OCI-LY1 (cell line): Measurements from ENCODE around the gene CTBP2.

Experiments
- H2AFZ ChIP-seq: fragments of 200-600 bp; sonication (generic), shearing (Covaris generic); 2 replicates; pipeline ENCODE4 v1.6.0; 2014; ENCODE audit warnings: antibody characterized with exemption, mild to moderate bottlenecking, low read length
- H3F3A ChIP-seq: fragments of 200-600 bp; sonication (generic), shearing (Covaris generic); 2 replicates; pipeline ENCODE4 v1.6.0; 2014; ENCODE audit warnings: mild to moderate bottlenecking, antibody characterized with exemption, low read length, moderate library complexity; ENCODE audit not compliant: insufficient read depth
- H3K27ac ChIP-seq: fragments of 200-600 bp; sonication (generic); 2 replicates; pipeline ENCODE4 v1.5.1; 2014; ENCODE audit warnings: low read length, mixed run types, mild to moderate bottlenecking, low read depth; ENCODE audit not compliant: poor library complexity, severe bottlenecking
- H3K27me3 ChIP-seq: fragments of 200-600 bp; sonication (generic); 2 replicates; pipeline ENCODE4 v1.6.0; 2014; ENCODE audit warnings: antibody characterized with exemption, mild to moderate bottlenecking, low read length, moderate library complexity; ENCODE audit not compliant: insufficient read depth
- H3K36me3 ChIP-seq: fragments of 200-600 bp; sonication (generic); 2 replicates; pipeline ENCODE4 v1.6.1; 2014; ENCODE audit warnings: mild to moderate bottlenecking, antibody characterized with exemption, low read length, moderate library complexity, mixed read lengths; ENCODE audit not compliant: insufficient read depth
- H3K4me1 ChIP-seq: fragments of 200-600 bp; sonication (generic); 2 replicates; pipeline ENCODE4 v1.5.1; 2014; ENCODE audit warnings: mild to moderate bottlenecking, low read length, moderate library complexity; ENCODE audit not compliant: insufficient read depth, severe bottlenecking
- H3K4me2 ChIP-seq: fragments of 200-600 bp; sonication (generic), shearing (Covaris generic); 2 replicates; pipeline ENCODE4 v1.6.1; 2014; ENCODE audit warnings: low read length
- H3K4me3 ChIP-seq: fragments of 200-600 bp; sonication (generic); 2 replicates; pipeline ENCODE4 v1.5.1; 2014; ENCODE audit warnings: low read length, low read depth, mild to moderate bottlenecking, mixed read lengths; ENCODE audit not compliant: poor library complexity, severe bottlenecking
- H3K79me2 ChIP-seq: fragments of 200-600 bp; shearing (Covaris generic); 2 replicates; pipeline ENCODE4 v1.6.1; 2016; ENCODE audit warnings: mixed run types, low read length, mixed read lengths; ENCODE audit not compliant: insufficient read depth
- H3K9ac ChIP-seq: fragments of 200-600 bp; sonication (generic), shearing (Covaris generic); 2 replicates; pipeline ENCODE4 v1.6.1; 2014; ENCODE audit warnings: mild to moderate bottlenecking, low read length, mixed read lengths
- H3K9me2 ChIP-seq: fragments of 200-600 bp; sonication (generic), shearing (Covaris generic); 2 replicates; pipeline ENCODE4 v1.6.1; 2014; ENCODE audit warnings: low read depth, mild to moderate bottlenecking, low read length, mixed read lengths
- H3K9me3 ChIP-seq: fragments of 200-600 bp; shearing (Covaris generic); 2 replicates; pipeline ENCODE4 v1.6.1; 2014; ENCODE audit warnings: low read length, mixed read lengths
- H4K20me1 ChIP-seq: fragments of 200-600 bp; sonication (generic), shearing (Covaris generic); 2 replicates; pipeline ENCODE4 v1.6.0; 2016; ENCODE audit warnings: mild to moderate bottlenecking, low read length; ENCODE audit not compliant: insufficient read depth
- EZH2 ChIP-seq: fragments of 200-600 bp; sonication (generic), shearing (Covaris generic); IDR thresholded peaks from 2 replicates; pipeline ENCODE4 v1.8.0; 2017; ENCODE audit warnings: borderline replicate concordance, mixed run types, mild to moderate bottlenecking, antibody characterized with exemption, low read length, moderate library complexity, mixed read lengths
- TF ChIP-seq, protein P1 (sequence below): fragments of 200-600 bp; sonication (generic), shearing (Covaris generic); IDR thresholded peaks from 2 replicates; pipeline ENCODE4 v1.5.1; 2017; ENCODE audit warnings: mild to moderate bottlenecking, antibody characterized with exemption, low read length, moderate library complexity, mixed read lengths

The CTBP2 gene

DNA sequence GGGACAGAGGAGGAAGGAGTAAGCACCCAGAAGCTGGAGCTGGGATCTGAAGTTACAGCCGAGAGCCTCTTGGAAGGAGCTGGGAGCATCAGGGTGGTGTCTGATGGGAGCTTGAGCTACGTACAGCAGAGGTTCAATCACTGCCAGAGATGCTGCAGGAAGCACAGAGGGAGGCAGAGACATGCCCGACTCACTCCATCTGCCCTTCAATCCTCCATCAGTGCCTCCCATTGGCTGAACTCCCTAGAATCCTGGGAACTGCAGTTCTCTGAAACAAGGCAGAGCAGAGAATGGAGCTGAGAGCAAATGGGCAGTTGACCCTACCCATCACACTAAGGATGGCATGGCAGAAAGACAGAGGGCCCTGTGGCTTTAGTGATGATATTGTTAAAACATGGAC is 40.0 kb upstream of the CTBP2 start:
- Histone ChIP-seq H3K79me2 (no peaks in the 10 kb centered on the region), H3K4me1 (no peaks in the 10 kb centered on the region), H3F3A (no peaks in the 10 kb centered on the region), H3K27ac (no peak overlapping the region), H3K4me3 (no peak overlapping the region), H3K4me2 (no peak overlapping the region), H3K27me3 (no peaks in the 10 kb centered on the region), H3K36me3 (no peaks in the 10 kb centered on the region), H3K9me3 (no peaks in the 10 kb centered on the region), H3K9ac (no peak overlapping the region), H4K20me1 (no peaks in the 10 kb centered on the region), H2AFZ (no peak overlapping the region), H3K9me2 (no peaks in the 10 kb centered on the region)
- TF ChIP-seq, protein P1, sequence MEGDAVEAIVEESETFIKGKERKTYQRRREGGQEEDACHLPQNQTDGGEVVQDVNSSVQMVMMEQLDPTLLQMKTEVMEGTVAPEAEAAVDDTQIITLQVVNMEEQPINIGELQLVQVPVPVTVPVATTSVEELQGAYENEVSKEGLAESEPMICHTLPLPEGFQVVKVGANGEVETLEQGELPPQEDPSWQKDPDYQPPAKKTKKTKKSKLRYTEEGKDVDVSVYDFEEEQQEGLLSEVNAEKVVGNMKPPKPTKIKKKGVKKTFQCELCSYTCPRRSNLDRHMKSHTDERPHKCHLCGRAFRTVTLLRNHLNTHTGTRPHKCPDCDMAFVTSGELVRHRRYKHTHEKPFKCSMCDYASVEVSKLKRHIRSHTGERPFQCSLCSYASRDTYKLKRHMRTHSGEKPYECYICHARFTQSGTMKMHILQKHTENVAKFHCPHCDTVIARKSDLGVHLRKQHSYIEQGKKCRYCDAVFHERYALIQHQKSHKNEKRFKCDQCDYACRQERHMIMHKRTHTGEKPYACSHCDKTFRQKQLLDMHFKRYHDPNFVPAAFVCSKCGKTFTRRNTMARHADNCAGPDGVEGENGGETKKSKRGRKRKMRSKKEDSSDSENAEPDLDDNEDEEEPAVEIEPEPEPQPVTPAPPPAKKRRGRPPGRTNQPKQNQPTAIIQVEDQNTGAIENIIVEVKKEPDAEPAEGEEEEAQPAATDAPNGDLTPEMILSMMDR, result no peak
- TF ChIP-seq EZH2, result no peak

GRCh38 chr10:125199270-125199669 is 38.9 kb upstream of the CTBP2 start:
- Histone ChIP-seq H3K27me3 (no peaks in the 10 kb centered on the region), H3K79me2 (no peaks in the 10 kb centered on the region), H3K4me2 (no peak overlapping the region), H4K20me1 (no peaks in the 10 kb centered on the region), H3K4me3 (no peak overlapping the region), H3F3A (no peaks in the 10 kb centered on the region), H3K27ac (no peak overlapping the region), H3K9me3 (no peaks in the 10 kb centered on the region), H3K9me2 (no peaks in the 10 kb centered on the region), H3K36me3 (no peaks in the 10 kb centered on the region), H3K4me1 (no peaks in the 10 kb centered on the region), H3K9ac (no peak overlapping the region), H2AFZ (no peak overlapping the region)
- TF ChIP-seq, protein P1, result no peak
- no peak for TF ChIP-seq EZH2

GRCh38 chr10:125194814-125195213 is 34.5 kb upstream of the CTBP2 start:
- Histone ChIP-seq H2AFZ (no peak overlapping the region), H3K27ac (no peak overlapping the region), H3F3A (no peaks in the 10 kb centered on the region), H3K4me1 (no peaks in the 10 kb centered on the region), H3K36me3 (no peaks in the 10 kb centered on the region), H3K79me2 (no peaks in the 10 kb centered on the region), H3K9me3 (no peaks in the 10 kb centered on the region), H3K4me2 (no peak overlapping the region), H3K9me2 (no peaks in the 10 kb centered on the region), H3K27me3 (no peaks in the 10 kb centered on the region), H4K20me1 (no peaks in the 10 kb centered on the region), H3K9ac (no peak overlapping the region), H3K4me3 (no peak overlapping the region)
- TF ChIP-seq, protein P1, result no peak
- TF ChIP-seq EZH2, result no peak
